Stimulated activated CD4-positive, alpha-beta T cell treated with anti-CD3 and anti-CD28 coated beads, Interleukin-12 subunit alpha, Interleukin-12 subunit beta, amount 100 ng/mL, for 48 hours (primary cell): ENCODE results near the gene ZNF771.
"Not testable (repeated sequence)": the region's sequence is repeated elsewhere in the genome, so short reads cannot be mapped to it uniquely, and the experiment has no call there.

ENCODE experiments used
- DNase-seq, 3 donors: peaks; one replicate each; pipeline ENCODE4 v3.0.0-alpha.2; 2020; ENCODE audit warnings: low read depth in 2 of 3, low spot score in 1 of 3

ZNF771 gene

DNA sequence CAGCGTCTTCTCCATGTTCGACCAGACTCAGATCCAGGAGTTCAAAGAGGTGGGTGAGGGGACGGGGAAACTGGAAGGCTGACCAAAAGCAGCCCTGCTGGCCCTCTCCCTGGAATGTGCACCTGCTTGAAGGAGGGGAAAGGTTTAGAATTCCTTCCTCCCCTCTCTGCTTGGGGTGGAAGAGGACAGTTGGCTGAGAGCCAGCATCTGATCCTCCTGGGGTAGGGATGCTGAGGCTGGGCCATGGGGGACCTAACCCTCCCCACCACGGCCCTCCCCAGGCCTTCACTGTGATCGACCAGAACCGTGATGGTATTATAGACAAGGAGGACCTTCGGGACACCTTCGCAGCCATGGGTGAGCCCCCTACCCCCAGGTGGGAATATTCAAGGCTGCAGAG is 31.5 kb upstream of the ZNF771 start:
- no peak for DNase-seq

- DNase-seq: no peak
Measured at GRCh38 chr16:30376461-30376902, 30.9 kb upstream of the ZNF771 start.

DNA sequence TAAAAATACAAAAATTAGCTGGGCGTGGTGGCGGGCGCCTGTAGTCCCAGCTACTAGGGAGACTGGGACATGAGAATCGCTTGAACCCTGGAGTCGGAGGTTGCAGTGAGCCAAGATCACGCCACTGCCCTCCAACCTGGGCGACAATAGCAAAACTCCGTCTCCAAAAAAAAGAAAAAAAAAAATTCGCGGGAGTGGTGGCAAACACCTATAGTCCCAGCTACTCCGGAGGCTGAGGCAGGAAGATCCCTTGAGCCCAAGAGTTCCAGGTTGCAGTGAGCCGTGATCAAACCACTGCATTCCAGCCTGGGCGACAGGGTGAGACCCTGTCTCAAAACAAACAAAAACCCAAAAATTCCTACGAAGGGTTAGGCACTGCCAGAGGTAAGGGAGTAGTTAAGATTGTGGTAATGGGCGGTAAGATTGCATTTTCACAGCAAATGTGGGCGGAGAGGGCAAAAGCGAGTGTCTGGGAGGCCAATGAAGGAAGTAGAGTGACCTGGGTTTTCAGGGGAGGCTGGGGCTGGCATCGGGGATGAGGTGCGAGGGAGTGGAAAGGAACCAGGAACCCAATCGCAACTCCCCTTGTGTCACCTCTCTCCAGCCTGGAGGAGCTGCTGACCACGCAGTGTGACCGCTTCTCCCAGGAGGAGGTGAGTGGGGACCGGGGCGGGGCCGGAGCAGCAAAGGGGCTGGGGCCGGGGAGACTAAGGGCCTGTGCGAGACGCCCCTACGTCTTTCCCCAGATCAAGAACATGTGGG is 30.2 kb upstream of the ZNF771 start:
- DNase-seq: no peak

DNA sequence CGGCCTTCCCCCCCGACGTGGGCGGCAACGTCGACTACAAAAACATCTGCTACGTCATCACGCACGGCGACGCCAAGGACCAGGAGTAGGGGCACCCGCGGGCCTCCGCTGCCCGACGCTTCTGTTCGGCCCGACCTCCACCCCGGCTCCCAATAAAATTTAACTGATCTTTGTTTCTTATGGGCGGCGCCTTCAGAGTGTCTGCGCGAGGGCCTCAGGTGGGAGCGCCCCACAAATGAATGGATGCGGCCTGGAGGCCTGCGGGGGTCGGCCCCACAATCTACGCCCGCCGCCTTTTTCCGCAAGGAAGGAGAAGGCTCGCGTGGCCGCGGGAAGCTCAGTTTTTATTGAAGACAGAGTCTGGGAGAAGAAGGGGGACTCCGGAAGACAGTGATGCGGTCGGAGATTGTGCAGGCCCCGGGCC is 29.6 kb upstream of the ZNF771 start:
- peak; percentile 76 to 77 (median 77) for DNase-seq

DNA sequence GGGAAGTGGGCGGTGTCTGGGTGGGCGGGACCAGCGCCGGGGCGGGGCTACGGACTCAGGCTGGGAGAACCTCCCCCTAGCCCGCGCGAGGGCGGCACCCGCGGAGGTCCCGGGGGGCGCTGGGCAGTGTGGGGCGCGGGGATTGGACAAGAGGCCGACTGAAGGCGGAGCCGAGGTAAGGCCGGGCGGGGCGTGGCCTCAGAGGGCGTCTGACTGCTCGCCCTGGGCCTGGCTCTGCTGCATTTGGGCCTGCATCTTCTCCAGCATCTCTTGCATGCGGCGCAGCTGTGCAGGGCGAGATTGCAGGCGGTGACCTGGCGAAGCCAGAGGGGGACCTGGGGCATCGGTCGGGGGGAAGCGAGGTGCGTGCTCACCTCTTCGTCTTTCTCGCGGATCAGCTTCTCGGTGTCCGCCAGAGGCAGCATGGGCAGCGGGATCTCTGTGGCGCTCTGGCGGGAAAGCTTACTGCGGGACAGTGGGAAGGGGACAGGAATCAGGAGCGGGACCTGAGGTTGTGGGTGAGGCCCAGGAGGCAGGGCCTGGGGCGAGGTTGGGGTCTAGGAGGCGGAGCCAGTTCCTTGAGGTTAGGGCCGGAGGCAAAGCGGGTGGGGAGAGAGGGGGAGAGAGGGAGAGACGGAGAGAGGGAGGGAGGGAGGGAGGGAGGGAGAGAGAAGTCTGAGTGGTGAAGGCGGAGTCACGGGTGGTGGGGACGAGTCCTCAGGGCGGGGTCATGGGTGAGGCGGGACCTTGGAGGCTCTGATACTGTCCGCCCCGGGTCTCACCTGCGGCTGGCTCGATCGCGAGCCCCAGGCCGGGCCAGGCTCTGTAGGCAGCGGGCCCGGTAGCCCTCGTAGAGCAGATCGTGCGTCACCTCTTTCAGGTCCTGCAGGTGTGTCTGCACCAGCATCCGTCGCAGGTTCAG is 28.9 kb upstream of the ZNF771 start:
- peak; percentile 98 to 99 (median 99) for DNase-seq

DNA sequence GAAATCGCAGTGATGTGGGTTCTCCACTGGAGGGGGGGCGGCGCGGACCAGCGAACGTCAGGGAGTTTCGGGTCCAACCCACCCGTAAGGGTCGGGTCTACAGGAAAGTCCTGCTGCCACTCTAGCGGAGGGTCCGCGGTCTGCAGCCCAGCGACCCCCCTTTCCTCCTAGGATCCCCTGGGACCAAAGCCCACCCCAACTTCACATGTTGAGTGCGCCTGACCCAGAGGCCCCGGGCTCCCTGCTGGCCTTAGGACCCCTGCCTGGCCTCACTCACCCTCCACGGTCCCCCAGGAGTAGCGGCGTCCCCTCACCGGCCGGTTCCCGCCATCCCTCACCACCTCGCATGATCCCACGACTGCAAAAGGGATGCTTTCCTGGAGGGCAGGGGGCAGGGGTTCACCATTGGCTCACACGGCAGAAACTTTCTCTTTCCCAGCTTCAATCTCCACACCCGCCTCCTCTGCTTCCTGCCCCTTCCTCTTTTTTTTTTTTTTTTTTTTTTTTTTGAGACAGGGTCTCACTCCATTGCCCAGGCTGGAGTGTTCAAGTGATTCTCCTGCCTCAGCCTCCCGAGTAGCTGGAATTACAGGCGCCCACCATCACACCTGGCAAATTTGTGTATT is 28.1 kb upstream of the ZNF771 start:
- DNase-seq: no peak

DNA sequence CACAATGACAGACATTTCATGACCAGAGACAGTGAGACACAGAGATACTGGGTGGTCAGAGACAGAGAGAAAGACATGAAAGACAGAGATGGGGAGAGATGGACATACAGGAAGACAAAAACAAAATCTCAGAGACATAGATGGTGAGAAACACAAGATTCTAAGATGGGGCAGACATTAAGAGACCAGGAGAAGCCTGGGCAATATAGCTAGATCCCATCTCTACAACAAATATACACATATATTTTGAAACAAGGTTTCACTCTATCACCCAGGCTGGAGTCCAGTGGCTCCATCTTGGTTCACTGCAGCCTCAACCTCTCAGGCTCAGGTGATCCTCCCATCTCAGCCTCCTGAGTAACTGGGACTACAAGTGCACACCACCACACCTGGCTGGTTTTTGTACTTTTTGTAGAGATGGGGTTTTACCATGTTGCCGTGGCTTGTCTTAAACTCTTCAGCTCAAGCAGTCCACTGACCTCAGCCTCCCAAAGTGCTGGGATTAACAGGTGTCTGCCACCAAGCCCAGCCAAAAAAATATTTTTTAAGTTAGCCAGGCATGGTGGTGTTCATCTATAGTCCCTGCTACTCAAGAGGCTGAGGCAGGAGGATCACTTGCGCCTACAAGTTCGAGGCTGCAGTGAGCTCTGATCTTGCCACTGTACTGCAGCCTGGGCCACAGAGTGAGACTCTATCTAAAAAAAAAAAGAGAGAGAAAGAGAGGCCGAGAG is 27.2 kb upstream of the ZNF771 start:
- DNase-seq: no peak

DNA sequence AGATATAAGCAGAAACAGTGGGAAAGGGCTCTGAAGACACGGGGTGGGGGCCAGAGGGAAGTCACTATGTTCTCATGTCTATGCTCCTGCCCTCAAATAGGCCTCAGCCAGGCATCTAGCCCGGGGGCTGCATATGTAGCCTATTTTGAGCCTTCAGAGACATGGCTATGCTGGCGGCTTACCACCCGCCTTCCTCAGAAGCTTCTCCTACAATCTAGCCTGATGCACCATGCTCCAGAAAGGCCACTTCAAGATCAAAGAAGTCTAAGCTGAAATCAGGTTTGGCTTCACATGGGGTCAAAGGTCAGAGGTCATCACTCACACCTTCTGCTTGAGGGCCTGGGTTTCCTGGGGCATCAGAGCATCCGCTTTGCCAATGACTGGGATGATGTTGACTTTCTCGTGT is 26.6 kb upstream of the ZNF771 start:
- no peak for DNase-seq

- DNase-seq: no peak
Measured at GRCh38 chr16:30381291-30382041, 25.9 kb upstream of the ZNF771 start.

GRCh38 chr16:30382111-30382881 is 25.1 kb upstream of the ZNF771 start, which contains the start of gene SEPTIN1:
Gene SEPTIN1 (minus strand): TSS chr16:30382561. CDS start chr16:30382542, 19 bp downstream.
- peak in 2 of 3 donors; percentile 51 to 71 for DNase-seq

DNA sequence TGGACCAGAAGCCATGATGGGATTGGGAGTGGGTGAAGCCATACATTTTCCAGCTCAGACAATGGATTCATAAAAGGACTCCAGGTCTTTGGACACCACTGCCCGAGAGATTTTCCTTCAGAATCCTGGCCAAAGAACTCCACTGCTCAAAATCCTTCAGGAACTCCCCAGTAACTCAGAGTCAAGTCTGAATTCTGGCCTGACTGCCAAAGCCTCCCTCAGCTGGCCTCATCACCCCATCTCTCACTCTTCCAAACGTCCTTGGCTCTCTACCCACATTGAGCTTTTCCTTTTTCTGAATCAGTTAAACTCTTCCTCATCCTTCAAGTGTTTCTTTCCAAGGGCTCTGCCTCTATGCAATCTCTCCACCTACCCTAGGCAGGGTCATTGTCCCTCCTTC is 23.9 kb upstream of the ZNF771 start:
- no peak for DNase-seq

DNA sequence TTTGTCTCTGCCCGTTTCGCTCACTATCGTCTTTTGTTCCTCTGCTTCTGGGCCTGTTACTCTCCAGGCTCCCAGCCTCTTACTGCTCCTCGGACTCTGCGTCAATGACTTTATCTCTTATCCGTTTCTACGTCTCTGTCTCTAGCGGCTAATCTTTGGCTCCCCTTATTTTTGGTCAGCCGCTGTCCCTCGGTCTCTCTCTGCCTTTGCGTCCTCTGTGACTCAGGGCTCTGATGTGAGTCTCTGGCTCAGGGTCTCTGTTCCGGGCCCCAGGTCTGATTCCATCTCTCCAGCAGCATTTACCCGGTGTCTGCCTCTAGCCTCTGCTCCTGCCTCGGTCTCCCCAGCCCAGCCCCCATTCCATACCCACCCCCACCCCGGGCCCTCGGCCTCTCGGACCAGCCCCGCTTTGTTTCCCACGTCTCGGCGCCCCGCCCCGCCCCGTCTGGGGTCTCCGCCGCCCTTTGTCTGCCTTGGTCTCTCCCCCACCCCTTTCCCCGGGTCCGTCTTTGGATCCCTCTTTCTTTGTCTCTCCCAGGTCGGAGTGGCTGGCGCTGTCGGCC is 12.7 kb upstream of the ZNF771 start:
- DNase-seq: no peak

- peak in 1 of 3 donors; percentile 46 for DNase-seq
Measured at GRCh38 chr16:30395155-30395991, 12.0 kb upstream of the ZNF771 start, which contains the start of gene ZNF48. Gene ZNF48 (plus strand): TSS chr16:30395420. CDS start chr16:30395795, 375 bp downstream.

DNA sequence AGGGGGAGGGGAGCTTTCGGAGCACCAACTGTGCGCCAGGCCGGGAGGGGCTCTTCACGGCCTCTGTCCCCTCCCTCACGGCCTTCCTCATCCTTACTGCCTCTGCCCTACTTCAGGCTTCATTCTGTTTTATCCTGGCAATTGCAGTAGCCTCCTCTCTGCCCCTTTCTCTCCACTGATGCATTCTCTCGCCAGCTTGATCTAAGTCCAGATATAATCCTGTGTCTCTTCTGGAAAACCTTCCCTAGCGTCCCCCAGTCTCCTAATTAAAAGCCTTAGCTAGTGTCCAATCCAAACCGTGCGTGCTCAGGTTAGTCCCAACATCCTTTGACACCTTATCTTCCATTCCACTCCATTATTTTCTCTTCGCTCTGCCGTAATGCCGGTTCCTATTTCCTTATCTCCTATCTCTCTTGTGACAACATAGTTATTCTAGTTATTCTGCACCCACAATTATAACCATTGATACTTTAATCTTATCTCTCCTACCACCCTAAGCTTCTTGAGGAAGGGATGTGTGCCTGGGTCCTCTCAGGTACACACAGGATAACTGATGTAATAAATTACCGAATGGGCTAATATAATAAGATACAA is 11.3 kb upstream of the ZNF771 start:
- no peak for DNase-seq

DNA sequence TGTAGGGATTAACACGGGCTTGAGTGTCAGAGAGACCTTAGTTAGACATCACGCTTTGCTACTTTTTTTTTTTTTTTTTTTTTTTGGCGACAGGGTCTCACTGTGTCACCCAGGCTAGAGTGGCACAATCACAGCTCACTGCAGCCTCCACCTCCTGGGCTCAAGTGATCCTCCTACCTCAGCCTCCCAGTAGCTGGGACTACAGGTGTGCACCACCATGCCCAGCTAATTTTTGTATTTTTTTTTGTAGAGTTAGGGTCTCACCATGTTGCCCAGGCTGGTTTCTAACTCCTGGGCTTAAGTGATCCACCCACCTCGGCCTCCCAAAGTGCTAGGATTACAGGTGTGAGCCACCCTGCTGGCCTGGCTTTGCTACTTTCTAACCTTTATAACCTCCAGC is 10.8 kb upstream of the ZNF771 start:
- not testable (repeated sequence) for DNase-seq

GRCh38 chr16:30397056-30397455 is 10.3 kb upstream of the ZNF771 start:
- no peak for DNase-seq

DNA sequence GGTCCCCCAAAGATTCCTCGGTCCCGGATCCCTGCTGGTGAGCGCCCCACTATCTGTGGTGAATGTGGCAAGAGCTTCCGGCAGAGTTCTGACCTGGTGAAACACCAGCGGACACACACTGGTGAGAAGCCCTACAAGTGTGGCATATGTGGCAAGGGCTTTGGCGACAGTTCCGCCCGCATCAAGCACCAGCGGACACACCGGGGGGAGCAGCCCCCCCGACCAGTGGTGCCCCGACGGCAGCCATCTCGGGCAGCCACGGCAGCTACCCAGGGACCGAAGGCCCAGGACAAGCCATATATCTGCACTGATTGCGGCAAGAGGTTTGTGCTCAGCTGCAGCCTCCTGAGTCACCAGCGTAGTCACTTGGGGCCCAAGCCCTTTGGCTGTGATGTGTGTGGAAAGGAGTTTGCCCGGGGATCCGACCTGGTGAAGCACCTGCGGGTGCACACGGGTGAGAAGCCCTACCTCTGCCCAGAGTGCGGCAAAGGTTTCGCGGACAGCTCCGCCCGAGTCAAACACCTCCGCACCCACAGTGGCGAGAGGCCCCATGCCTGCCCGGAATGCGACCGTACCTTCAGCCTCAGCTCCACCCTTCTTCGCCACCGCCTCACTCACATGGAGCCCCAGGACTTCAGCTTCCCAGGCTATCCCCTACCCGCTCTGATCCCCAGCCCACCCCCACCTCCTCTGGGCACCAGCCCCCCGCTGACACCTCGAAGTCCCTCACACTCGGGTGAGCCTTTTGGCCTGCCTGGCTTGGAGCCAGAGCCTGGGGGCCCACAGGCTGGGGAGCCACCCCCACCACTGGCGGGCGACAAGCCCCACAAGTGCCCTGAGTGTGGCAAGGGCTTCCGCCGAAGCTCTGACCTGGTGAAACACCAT is 9.4 kb upstream of the ZNF771 start:
- no peak for DNase-seq
